Neural crest cell (in vitro differentiated cells): ENCODE measurements around the gene HMG20A. TPM values are rescaled to one million over a fixed set of nuclear protein-coding genes. Genes with fewer than 3 reads are reported as not detected.

ENCODE experiments used
- DNase-seq: peaks from one replicate; pipeline ENCODE4 v3.0.0; 2021; ENCODE audit warnings: low read depth, mixed read lengths, low spot score
- H3K27ac Mint-ChIP-seq: one replicate; pipeline ENCODE4 v1.8.0; 2021; ENCODE audit warnings: mild to moderate bottlenecking, mixed read lengths; ENCODE audit not compliant: unreplicated experiment
- H3K27me3 Mint-ChIP-seq: 2 replicates; pipeline ENCODE4 v1.8.0; 2021; ENCODE audit warnings: low read depth, mild to moderate bottlenecking, mixed read lengths
- H3K36me3 Mint-ChIP-seq: 2 replicates; pipeline ENCODE4 v1.8.0; 2021; ENCODE audit warnings: low read depth, mild to moderate bottlenecking, mixed read lengths
- H3K4me1 Mint-ChIP-seq: 2 replicates; pipeline ENCODE4 v1.8.0; 2021; ENCODE audit warnings: mixed read lengths
- H3K4me3 Mint-ChIP-seq: one replicate; pipeline ENCODE4 v1.8.0; 2021; ENCODE audit warnings: mild to moderate bottlenecking, mixed read lengths
- H3K9me3 Mint-ChIP-seq: 2 replicates; pipeline ENCODE4 v1.8.0; 2021; ENCODE audit warnings: mixed read lengths
- total RNA-seq: library from RNA; stranded (reverse); gene quantifications from 2 replicates; pipeline ENCODE4 v1.2.1, GENCODE V29; 2021
- TF ChIP-seq, protein P1 (sequence below): fragments of 200-600 bp; sonication (generic); conservative IDR thresholded peaks from 2 replicates; pipeline ENCODE4 v1.5.0; 2021; ENCODE audit warnings: antibody characterized with exemption, mild to moderate bottlenecking

HMG20A gene
- total RNA-seq, 1 donor from 2014 or later = 67.2 TPM

- Mint-ChIP-seq H3K27me3 (no peaks in the 10 kb centered on the region), H3K9me3 (no peaks in the 10 kb centered on the region), H3K27ac (no peak overlapping the region), H3K4me1 (peaks cover 12% of the 10 kb centered on the region), H3K36me3 (peaks cover 19% of the 10 kb centered on the region), H3K4me3 (no peak overlapping the region)
- DNase-seq = no peak
- TF ChIP-seq, protein P1, sequence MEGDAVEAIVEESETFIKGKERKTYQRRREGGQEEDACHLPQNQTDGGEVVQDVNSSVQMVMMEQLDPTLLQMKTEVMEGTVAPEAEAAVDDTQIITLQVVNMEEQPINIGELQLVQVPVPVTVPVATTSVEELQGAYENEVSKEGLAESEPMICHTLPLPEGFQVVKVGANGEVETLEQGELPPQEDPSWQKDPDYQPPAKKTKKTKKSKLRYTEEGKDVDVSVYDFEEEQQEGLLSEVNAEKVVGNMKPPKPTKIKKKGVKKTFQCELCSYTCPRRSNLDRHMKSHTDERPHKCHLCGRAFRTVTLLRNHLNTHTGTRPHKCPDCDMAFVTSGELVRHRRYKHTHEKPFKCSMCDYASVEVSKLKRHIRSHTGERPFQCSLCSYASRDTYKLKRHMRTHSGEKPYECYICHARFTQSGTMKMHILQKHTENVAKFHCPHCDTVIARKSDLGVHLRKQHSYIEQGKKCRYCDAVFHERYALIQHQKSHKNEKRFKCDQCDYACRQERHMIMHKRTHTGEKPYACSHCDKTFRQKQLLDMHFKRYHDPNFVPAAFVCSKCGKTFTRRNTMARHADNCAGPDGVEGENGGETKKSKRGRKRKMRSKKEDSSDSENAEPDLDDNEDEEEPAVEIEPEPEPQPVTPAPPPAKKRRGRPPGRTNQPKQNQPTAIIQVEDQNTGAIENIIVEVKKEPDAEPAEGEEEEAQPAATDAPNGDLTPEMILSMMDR = no peak
Observed at GRCh38 chr15:77461486-77461885, 40.8 kb downstream of the HMG20A start.

- H3K9me3 Mint-ChIP-seq = no peaks in the 10 kb centered on the region
- no peak for DNase-seq
- H3K4me3 Mint-ChIP-seq = no peak overlapping the region
- H3K36me3 Mint-ChIP-seq = peaks cover 30% of the 10 kb centered on the region
- TF ChIP-seq, protein P1 = no peak
- no peak overlapping the region for H3K27ac Mint-ChIP-seq
- no peaks in the 10 kb centered on the region for H3K4me1 Mint-ChIP-seq
- H3K27me3 Mint-ChIP-seq = no peaks in the 10 kb centered on the region
Observed at GRCh38 chr15:77464129-77464865, 43.6 kb downstream of the HMG20A start.

- Mint-ChIP-seq H3K27me3 (no peaks in the 10 kb centered on the region), H3K4me3 (no peak overlapping the region), H3K27ac (no peak overlapping the region), H3K9me3 (peaks cover 2% of the 10 kb centered on the region), H3K36me3 (peaks cover 24% of the 10 kb centered on the region), H3K4me1 (peaks cover 5% of the 10 kb centered on the region)
- TF ChIP-seq, protein P1 = no peak
- DNase-seq = no peak
Observed at GRCh38 chr15:77466521-77466920, 45.8 kb downstream of the HMG20A start.

DNA sequence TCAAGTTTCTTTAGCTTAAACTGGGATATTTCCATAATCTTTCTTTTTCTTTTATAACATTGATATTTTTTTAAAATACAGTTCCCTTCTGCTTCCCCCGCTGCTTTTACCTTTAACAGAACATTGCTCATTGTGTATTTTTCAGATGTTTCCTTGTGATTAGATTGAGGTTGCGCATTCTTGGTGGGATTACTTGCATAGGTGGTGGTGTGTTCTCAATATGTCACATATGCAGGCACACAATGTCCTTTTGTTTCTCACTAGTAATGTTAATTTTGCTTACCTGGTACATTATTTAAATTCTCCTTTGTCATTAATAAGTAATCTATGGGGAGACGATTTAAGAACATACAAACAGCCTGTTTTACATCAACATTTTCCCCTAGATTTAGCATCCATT is 48.2 kb downstream of the HMG20A start:
- no peak overlapping the region for H3K4me3 Mint-ChIP-seq
- DNase-seq = no peak
- no peak overlapping the region for H3K27ac Mint-ChIP-seq
- no peaks in the 10 kb centered on the region for H3K27me3 Mint-ChIP-seq
- H3K36me3 Mint-ChIP-seq = peaks cover 28% of the 10 kb centered on the region
- H3K4me1 Mint-ChIP-seq = peaks cover 5% of the 10 kb centered on the region
- TF ChIP-seq, protein P1 = no peak
- peaks cover 2% of the 10 kb centered on the region for H3K9me3 Mint-ChIP-seq

- Mint-ChIP-seq H3K27ac (peak overlapping the region; percentile 8), H3K27me3 (no peaks in the 10 kb centered on the region), H3K9me3 (peaks cover 2% of the 10 kb centered on the region), H3K4me3 (no peak overlapping the region), H3K4me1 (peaks cover 5% of the 10 kb centered on the region), H3K36me3 (peaks cover 28% of the 10 kb centered on the region)
- TF ChIP-seq, protein P1 = no peak
- no peak for DNase-seq
Observed at GRCh38 chr15:77470235-77470634, 49.5 kb downstream of the HMG20A start.
